GDM1 (cell line): ENCODE results near the gene UBE3B.

Experiments
- DNase-seq: peaks from one replicate; lab custom pipeline; 2025; lab: John Stamatoyannopoulos, UW

The UBE3B gene

GRCh38 chr12:109475993-109476806 is 1.2 kb upstream of the UBE3B start:
- DNase-seq: no peak

- no peak for DNase-seq
These were observed 638 bp upstream of the UBE3B start for GRCh38 chr12:109476807-109477184.

- no peak for DNase-seq
These were observed 505 bp downstream of the UBE3B start for GRCh38 chr12:109477963-109478315.

GRCh38 chr12:109479761-109480160 is 2.3 kb downstream of the UBE3B start:
- DNase-seq: no peak

- no peak for DNase-seq
These were observed 2.9 kb downstream of the UBE3B start for GRCh38 chr12:109480356-109480755.

- DNase-seq: no peak
These were observed 4.4 kb downstream of the UBE3B start for GRCh38 chr12:109481863-109482262.

- no peak for DNase-seq
These were observed 5.1 kb downstream of the UBE3B start for GRCh38 chr12:109482491-109482890.

- DNase-seq: no peak
These were observed 5.5 kb downstream of the UBE3B start for GRCh38 chr12:109482894-109483293.

GRCh38 chr12:109483346-109483745 is 5.9 kb downstream of the UBE3B start:
- DNase-seq: no peak

GRCh38 chr12:109485201-109485600 is 7.8 kb downstream of the UBE3B start:
- no peak for DNase-seq

- no peak for DNase-seq
These were observed 10.0 kb downstream of the UBE3B start for GRCh38 chr12:109487181-109488050.

GRCh38 chr12:109488051-109488665 is 10.7 kb downstream of the UBE3B start:
- DNase-seq: no peak

- DNase-seq: no peak
These were observed 11.9 kb downstream of the UBE3B start for GRCh38 chr12:109489016-109489954.

GRCh38 chr12:109489955-109490565 is 12.6 kb downstream of the UBE3B start:
- no peak for DNase-seq

- no peak for DNase-seq
These were observed 14.2 kb downstream of the UBE3B start for GRCh38 chr12:109491671-109492070.

- no peak for DNase-seq
These were observed 14.9 kb downstream of the UBE3B start for GRCh38 chr12:109492371-109492770.

GRCh38 chr12:109493090-109493489 is 15.7 kb downstream of the UBE3B start:
- DNase-seq: no peak

GRCh38 chr12:109493938-109494337 is 16.5 kb downstream of the UBE3B start:
- DNase-seq: no peak

- DNase-seq: no peak
These were observed 17.0 kb downstream of the UBE3B start for GRCh38 chr12:109494348-109494881.

GRCh38 chr12:109495012-109495411 is 17.6 kb downstream of the UBE3B start:
- DNase-seq: no peak

- no peak for DNase-seq
These were observed 18.9 kb downstream of the UBE3B start for GRCh38 chr12:109496306-109496705.
